Naive B cell (primary cell): ENCODE results near the gene TMEM143. TPM values are rescaled to one million over a fixed set of nuclear protein-coding genes. Genes with fewer than 3 reads are reported as not detected.

Source experiments
- ATAC-seq, 2 donors: fragments of 150-1000 bp; cut with Tn5 transposase; 2 replicates each; pipeline ENCODE4 v1.10.0; 2021; ENCODE audit warnings: low read depth in 2 of 2, mild to moderate bottlenecking in 2 of 2, moderate library complexity in 2 of 2
- DNase-seq: peaks from one replicate; pipeline ENCODE4 v3.0.0; 2022
- H3K27ac Mint-ChIP-seq, 6 donors: one replicate each; pipeline ENCODE4 v1.8.0; 2020 to 2022; ENCODE audit warnings: mild to moderate bottlenecking in 6 of 6, mixed read lengths in 6 of 6, moderate library complexity in 5 of 6, inconsistent platforms in 2 of 6
- H3K27me3 Mint-ChIP-seq, 3 donors: one replicate each; pipeline ENCODE4 v1.8.0; 2021 to 2022; ENCODE audit warnings: mixed read lengths in 3 of 3, mild to moderate bottlenecking in 1 of 3
- H3K36me3 Mint-ChIP-seq, 2 donors: one replicate each; pipeline ENCODE4 v1.8.0; 2020 to 2022; ENCODE audit warnings: mixed read lengths in 2 of 2, inconsistent platforms in 1 of 2, mild to moderate bottlenecking in 1 of 2
- H3K4me1 Mint-ChIP-seq, 3 donors: one replicate each; pipeline ENCODE4 v1.8.0; 2020 to 2022; ENCODE audit warnings: mixed read lengths in 3 of 3, inconsistent platforms in 1 of 3, mild to moderate bottlenecking in 1 of 3, moderate library complexity in 1 of 3
- H3K4me3 Mint-ChIP-seq, 8 donors: one replicate each; pipeline ENCODE4 v1.8.0; 2020 to 2022; ENCODE audit warnings: mild to moderate bottlenecking in 8 of 8, mixed read lengths in 8 of 8, moderate library complexity in 8 of 8, inconsistent platforms in 2 of 8
- H3K9me3 Mint-ChIP-seq, 7 donors: one replicate each; pipeline ENCODE4 v1.8.0; 2020 to 2022; ENCODE audit warnings: mixed read lengths in 7 of 7, mild to moderate bottlenecking in 5 of 7, inconsistent platforms in 2 of 7, moderate library complexity in 1 of 7
- polyA plus RNA-seq, 6 donors: library from polyadenylated mRNA; unstranded; fragments of 300-500 nt; fragmentation: Illumina TruSeq; gene quantifications; one replicate each; pipeline ENCODE4 v1.2.3, GENCODE V29; 2021; ENCODE audit warnings: low read depth in 6 of 6

Gene TMEM143
- polyA plus RNA-seq, 6 donors from 2014 or later: 3.9 to 12.1 (median 5.9) TPM

- Mint-ChIP-seq H3K36me3 (peaks cover 0 to 1% of the 10 kb centered on the region in 2 donors), H3K27ac (peak overlapping the region; percentile 80 to 98 (median 95)), H3K4me3 (peak overlapping the region; percentile 79 to 96 (median 92)), H3K27me3 (no peaks in the 10 kb centered on the region), H3K4me1 (peaks cover 15 to 19% (median 16%) of the 10 kb centered on the region in 3 donors), H3K9me3 (no peaks in the 10 kb centered on the region)
- ATAC-seq: no peak
- DNase-seq: no peak
These were observed 1.0 kb upstream of the TMEM143 start for GRCh38 chr19:48364598-48365348.

DNA sequence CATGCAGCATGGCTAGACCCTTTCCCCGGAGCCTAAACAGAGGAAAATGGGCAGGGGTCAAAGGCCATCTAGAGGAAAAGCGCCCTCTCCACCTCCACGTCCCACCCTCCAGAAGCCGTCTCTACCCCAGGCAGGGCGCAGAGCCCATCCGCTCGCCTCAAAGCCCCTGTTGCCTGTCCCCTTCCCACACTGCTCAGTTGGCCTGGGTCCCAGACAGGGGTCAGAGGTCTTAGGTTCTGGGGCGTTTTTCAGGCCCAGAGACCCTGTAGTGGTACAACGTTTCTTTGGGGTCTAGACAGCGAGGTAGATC is 285 bp downstream of the TMEM143 start:
- Mint-ChIP-seq H3K4me1 (peaks cover 16 to 19% (median 17%) of the 10 kb centered on the region in 3 donors), H3K9me3 (no peaks in the 10 kb centered on the region), H3K36me3 (peaks cover 3 to 13% of the 10 kb centered on the region in 2 donors), H3K4me3 (peak overlapping the region; percentile 79 to 96 (median 92)), H3K27me3 (no peaks in the 10 kb centered on the region), H3K27ac (peak overlapping the region; percentile 80 to 98 (median 95))
- ATAC-seq (no peak), DNase-seq (no peak)

DNA sequence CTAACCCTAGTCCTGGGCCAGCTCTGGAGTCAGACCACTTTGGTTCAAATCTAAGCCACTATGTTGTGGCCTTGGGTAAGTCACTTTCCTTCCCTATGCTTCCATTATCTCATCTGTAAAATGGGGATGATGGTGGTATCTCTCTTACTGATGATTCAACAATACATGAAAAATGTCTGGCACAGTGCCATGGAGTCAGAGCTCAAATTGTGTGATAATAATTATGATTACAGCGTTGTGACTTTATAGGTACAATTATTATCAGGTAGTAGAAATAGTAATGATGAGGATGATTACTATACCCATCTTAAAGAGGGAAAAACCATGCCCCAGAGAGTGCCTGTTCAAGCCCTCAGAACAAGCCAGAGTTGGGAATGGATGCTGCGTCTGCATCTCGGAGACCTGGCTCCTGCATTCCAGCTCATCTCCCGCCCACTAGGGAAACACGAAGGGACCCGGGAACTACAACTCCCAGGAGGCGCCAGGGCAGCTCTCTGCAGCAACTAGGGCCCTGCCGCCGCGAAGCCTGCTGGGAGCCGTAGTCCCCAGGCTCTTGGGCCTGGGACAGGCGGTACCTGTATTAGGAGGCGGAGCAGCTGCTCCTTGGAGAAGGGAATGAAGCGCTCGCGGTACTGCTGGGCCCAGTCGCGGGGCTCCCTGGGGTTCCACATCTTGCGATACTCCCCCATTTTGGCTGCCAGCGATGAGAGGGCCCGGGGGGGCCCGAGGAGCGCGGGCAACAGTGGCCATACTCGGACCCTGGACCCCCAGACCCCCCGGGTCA is 832 bp downstream of the TMEM143 start:
- peak; percentile 52 to 53 for ATAC-seq
- Mint-ChIP-seq H3K36me3 (peaks cover 4 to 17% of the 10 kb centered on the region in 2 donors), H3K4me3 (peak overlapping the region; percentile 79 to 96 (median 92)), H3K27me3 (no peaks in the 10 kb centered on the region), H3K9me3 (no peaks in the 10 kb centered on the region), H3K4me1 (peaks cover 16 to 21% (median 19%) of the 10 kb centered on the region in 3 donors), H3K27ac (peak overlapping the region; percentile 60 to 98 (median 87))
- DNase-seq: peak; percentile 80

DNA sequence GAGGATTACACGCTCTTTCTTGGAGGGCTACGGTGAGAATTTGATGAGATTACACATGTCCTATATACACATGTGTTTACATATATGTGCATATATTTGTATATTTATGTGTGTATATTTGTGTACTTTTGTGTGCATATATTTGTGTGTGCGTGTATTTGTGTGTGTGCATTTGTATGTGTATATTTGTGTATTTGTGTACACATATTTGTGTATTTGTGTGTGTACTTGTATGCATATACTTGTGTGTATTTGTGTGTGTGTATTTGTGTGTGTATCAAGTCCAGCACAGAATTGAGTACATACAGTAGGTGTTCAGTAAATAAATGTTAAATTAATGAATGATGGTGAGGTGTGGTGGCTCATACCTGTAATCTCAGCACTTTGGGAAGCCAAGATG is 1.8 kb downstream of the TMEM143 start:
- Mint-ChIP-seq H3K27ac (peak overlapping the region in 1 of 6 donors; percentile 44), H3K4me1 (peaks cover 16 to 21% (median 19%) of the 10 kb centered on the region in 3 donors), H3K9me3 (no peaks in the 10 kb centered on the region), H3K36me3 (peaks cover 4 to 17% of the 10 kb centered on the region in 2 donors), H3K27me3 (no peaks in the 10 kb centered on the region), H3K4me3 (peak overlapping the region in 3 of 8 donors; percentile 69 to 77 (median 76))
- no peak for DNase-seq
- no peak for ATAC-seq

DNA sequence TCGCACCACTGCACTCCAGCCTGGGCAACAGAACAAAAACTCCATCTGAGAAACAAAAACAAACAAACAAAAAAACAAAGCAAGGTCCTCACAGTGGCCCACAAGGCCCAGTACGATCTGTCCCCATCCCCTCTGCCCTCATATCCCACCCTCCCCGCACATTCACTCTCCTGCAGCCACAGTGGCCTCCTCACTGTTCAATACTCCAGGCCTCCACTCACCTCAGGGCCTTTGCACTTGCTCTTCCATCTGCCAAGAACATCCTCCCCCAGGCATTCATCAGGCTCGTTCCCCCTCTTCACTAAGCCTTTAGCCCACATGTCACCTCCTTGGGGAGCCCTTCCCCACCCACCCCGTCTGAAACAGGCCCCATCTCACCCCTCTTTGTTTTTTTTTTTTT is 4.6 kb downstream of the TMEM143 start:
- H3K4me3 Mint-ChIP-seq: no peak overlapping the region
- no peaks in the 10 kb centered on the region for H3K27me3 Mint-ChIP-seq
- ATAC-seq (no peak), DNase-seq (no peak)
- no peaks in the 10 kb centered on the region for H3K9me3 Mint-ChIP-seq
- H3K36me3 Mint-ChIP-seq: peaks cover 4 to 17% of the 10 kb centered on the region in 2 donors
- no peak overlapping the region for H3K27ac Mint-ChIP-seq
- peaks cover 8 to 14% (median 13%) of the 10 kb centered on the region in 3 donors for H3K4me1 Mint-ChIP-seq

GRCh38 chr19:48355365-48355954 is 8.3 kb downstream of the TMEM143 start:
- peaks cover 5 to 13% (median 10%) of the 10 kb centered on the region in 3 donors for H3K4me1 Mint-ChIP-seq
- no peak overlapping the region for H3K4me3 Mint-ChIP-seq
- ATAC-seq: no peak

GRCh38 chr19:48354332-48354992 is 9.3 kb downstream of the TMEM143 start:
- peaks cover 4 to 13% of the 10 kb centered on the region in 2 donors for H3K36me3 Mint-ChIP-seq
- no peak overlapping the region for H3K4me3 Mint-ChIP-seq
- no peaks in the 10 kb centered on the region for H3K27me3 Mint-ChIP-seq
- ATAC-seq (no peak), DNase-seq (no peak)
- H3K27ac Mint-ChIP-seq: no peak overlapping the region
- peaks cover 5 to 13% (median 10%) of the 10 kb centered on the region in 3 donors for H3K4me1 Mint-ChIP-seq
- H3K9me3 Mint-ChIP-seq: no peaks in the 10 kb centered on the region

More at GRCh38 chr19:48355365-48355954, 8.3 kb downstream of the TMEM143 start:
- no peak overlapping the region for H3K27ac Mint-ChIP-seq
- H3K36me3 Mint-ChIP-seq: peaks cover 4 to 17% of the 10 kb centered on the region in 2 donors
- no peak for DNase-seq
- H3K9me3 Mint-ChIP-seq: no peaks in the 10 kb centered on the region
- no peaks in the 10 kb centered on the region for H3K27me3 Mint-ChIP-seq

DNA sequence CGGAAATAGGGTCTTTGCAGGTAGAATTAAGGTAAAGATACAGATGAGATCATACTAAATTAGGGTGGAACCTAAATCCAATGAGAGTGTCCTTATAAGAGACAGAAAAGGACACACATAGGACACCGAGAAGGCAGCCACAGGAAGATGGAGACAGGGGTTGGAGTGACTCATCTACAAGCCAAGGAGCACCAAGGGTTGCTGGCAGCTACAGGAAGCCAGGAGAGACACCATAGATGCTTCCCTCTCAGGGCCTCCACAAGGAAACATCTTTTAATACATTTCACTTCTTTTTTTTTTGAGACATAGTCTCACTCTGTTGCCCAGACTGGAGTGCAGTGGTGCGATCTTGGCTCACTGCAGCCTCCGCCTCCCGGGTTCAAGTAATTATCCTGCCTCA is 10.1 kb downstream of the TMEM143 start:
- no peak for DNase-seq
- Mint-ChIP-seq H3K36me3 (peaks cover 4 to 6% of the 10 kb centered on the region in 2 donors), H3K4me3 (no peak overlapping the region), H3K27ac (peak overlapping the region in 1 of 6 donors; percentile 47), H3K4me1 (peaks cover 5 to 13% (median 10%) of the 10 kb centered on the region in 3 donors), H3K27me3 (no peaks in the 10 kb centered on the region), H3K9me3 (no peaks in the 10 kb centered on the region)
- no peak for ATAC-seq

DNA sequence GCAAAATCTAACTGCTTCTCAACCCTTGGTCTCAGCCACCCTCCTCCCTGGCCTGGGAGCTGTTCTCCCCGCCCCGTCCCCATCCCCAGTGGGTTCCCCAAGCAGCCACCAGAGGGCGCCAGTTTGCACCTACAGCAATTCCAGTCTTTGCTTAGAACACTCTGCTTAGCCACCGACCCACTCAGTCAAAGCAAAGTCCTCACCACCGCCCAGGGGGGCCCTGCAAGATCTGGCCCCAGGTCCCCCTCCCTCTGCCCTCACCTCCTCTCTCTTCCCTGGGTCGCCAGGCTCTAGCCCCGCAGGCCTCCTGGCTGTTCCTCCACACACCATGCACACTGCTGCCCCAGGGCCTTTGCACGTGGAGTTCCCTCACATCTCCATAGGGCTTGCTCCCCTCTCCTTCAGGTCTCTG is 12.4 kb downstream of the TMEM143 start:
- peaks cover 3 to 13% (median 10%) of the 10 kb centered on the region in 3 donors for H3K4me1 Mint-ChIP-seq
- peaks cover 5 to 8% of the 10 kb centered on the region in 2 donors for H3K36me3 Mint-ChIP-seq
- no peak overlapping the region for H3K4me3 Mint-ChIP-seq
- peak overlapping the region in 2 of 6 donors; percentile 11 to 20 for H3K27ac Mint-ChIP-seq
- ATAC-seq (peak; percentile 81 to 92), DNase-seq (peak; percentile 59)
- H3K27me3 Mint-ChIP-seq: no peaks in the 10 kb centered on the region
- H3K9me3 Mint-ChIP-seq: no peaks in the 10 kb centered on the region

GRCh38 chr19:48350856-48351255 is 12.9 kb downstream of the TMEM143 start:
- Mint-ChIP-seq H3K27ac (no peak overlapping the region), H3K36me3 (peaks cover 5 to 8% of the 10 kb centered on the region in 2 donors), H3K4me1 (peaks cover 3 to 13% (median 10%) of the 10 kb centered on the region in 3 donors), H3K4me3 (no peak overlapping the region), H3K27me3 (no peaks in the 10 kb centered on the region), H3K9me3 (no peaks in the 10 kb centered on the region)
- DNase-seq: no peak
- no peak for ATAC-seq

- no peaks in the 10 kb centered on the region for H3K27me3 Mint-ChIP-seq
- ATAC-seq: no peak
- peaks cover 3 to 13% (median 10%) of the 10 kb centered on the region in 3 donors for H3K4me1 Mint-ChIP-seq
- H3K27ac Mint-ChIP-seq: no peak overlapping the region
- H3K36me3 Mint-ChIP-seq: peaks cover 5 to 8% of the 10 kb centered on the region in 2 donors
- no peak for DNase-seq
- H3K9me3 Mint-ChIP-seq: no peaks in the 10 kb centered on the region
- H3K4me3 Mint-ChIP-seq: no peak overlapping the region
These were observed 15.0 kb downstream of the TMEM143 start for GRCh38 chr19:48348737-48349136.

GRCh38 chr19:48348045-48348444 is 15.7 kb downstream of the TMEM143 start:
- Mint-ChIP-seq H3K36me3 (peaks cover 5 to 8% of the 10 kb centered on the region in 2 donors), H3K27ac (peak overlapping the region in 1 of 6 donors; percentile 35), H3K4me3 (no peak overlapping the region), H3K4me1 (peaks cover 3 to 13% (median 10%) of the 10 kb centered on the region in 3 donors), H3K27me3 (no peaks in the 10 kb centered on the region), H3K9me3 (no peaks in the 10 kb centered on the region)
- DNase-seq (no peak), ATAC-seq (no peak)

- H3K9me3 Mint-ChIP-seq: peaks cover 0 to 1% (median 0%) of the 10 kb centered on the region in 7 donors
- peak overlapping the region in 1 of 6 donors; percentile 36 for H3K27ac Mint-ChIP-seq
- H3K4me3 Mint-ChIP-seq: peak overlapping the region in 1 of 8 donors; percentile 23
- ATAC-seq: no peak
- H3K4me1 Mint-ChIP-seq: peaks cover 0 to 7% (median 3%) of the 10 kb centered on the region in 3 donors
- H3K36me3 Mint-ChIP-seq: peaks cover 5 to 8% of the 10 kb centered on the region in 2 donors
- DNase-seq: no peak
- H3K27me3 Mint-ChIP-seq: no peaks in the 10 kb centered on the region
These were observed 17.5 kb downstream of the TMEM143 start for GRCh38 chr19:48346191-48346590.
